ENCODE measurements around the gene GAS7.

Gene GAS7

DNA sequence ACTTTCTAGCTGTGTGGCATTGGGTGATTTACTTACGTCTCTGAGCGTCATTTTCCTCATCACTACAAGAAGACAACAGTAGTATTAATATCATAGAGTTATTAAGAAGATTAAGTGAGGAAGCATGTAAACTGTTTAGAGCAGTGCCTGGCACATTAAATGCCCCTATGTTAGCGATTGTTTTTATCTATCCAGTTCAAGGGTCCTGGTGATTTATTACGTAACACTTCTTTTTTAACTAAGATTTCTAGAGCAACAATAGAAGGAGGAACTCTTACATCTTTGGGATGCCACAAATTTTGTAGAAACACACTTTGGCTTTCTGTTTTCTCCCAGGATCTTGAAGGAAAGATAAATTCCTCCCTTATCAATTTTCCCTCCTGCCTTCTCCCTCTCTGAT is 3.3 kb upstream of the GAS7 start:
- DNase-seq = no peak

DNA sequence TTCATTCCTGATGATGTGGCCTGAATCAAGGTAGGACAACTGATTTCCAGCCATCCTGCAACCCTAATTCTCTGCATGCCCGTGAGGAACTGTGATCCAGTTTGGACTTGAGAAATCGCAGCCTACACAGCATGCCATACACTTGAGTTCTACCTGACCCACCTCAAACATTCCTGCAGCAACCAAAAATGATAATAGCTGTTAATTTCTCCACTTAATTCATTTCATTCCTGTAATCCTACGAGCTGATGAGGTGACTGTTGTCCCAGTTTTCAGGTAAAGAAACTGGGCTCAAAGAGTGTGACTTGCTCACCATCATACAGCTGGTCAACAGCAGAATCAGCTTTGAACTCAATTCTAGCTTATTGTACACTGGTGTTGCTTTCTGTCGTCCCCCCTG is 2.2 kb upstream of the GAS7 start:
- no peak for DNase-seq

GRCh38 chr17:10200016-10200415 is 1.6 kb upstream of the GAS7 start:
- no peak for DNase-seq

GRCh38 chr17:10197721-10198508 is 491 bp downstream of the GAS7 start:
- peak in 3 of 51 donors; percentile 9 to 21 (median 21) for DNase-seq

DNA sequence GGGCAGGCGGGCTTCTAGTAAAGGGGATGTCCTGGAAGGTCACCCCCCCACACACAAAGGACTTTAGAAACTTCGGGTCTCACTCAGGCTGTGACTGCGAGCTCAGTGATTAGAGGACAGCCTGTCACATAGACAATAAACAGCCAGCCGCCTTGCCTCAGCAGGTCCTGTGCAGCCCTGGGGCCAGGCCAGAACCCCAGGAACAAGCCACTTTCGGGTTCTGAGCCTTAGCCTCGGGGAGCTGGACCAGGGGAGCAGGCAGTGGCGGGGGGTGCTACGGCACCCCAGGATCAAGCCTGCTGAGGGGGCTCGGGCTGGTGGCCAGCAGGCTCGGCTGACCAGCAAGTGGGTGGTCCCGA is 1.1 kb downstream of the GAS7 start:
- DNase-seq = peak in 3 of 51 donors; percentile 3 to 19 (median 9)

DNA sequence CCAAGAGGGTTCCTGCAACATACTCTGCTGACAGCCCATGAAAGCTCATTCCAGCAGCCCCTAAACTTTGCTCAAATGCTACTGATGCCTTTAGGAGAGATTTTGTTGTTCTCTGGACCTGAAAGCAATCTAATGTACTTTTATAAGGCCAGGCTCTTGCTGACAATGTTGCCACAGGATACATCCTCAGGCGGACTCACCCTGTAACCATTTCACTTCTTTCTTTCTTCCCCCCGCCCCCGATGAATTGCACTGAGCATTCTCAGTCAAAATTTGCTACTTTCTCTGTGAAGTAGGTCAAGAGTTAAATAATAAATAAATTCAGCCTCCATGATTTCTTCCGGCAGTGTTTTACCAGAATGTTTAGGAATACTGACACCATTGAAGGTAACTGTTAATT is 1.5 kb downstream of the GAS7 start:
- no peak for DNase-seq

DNA sequence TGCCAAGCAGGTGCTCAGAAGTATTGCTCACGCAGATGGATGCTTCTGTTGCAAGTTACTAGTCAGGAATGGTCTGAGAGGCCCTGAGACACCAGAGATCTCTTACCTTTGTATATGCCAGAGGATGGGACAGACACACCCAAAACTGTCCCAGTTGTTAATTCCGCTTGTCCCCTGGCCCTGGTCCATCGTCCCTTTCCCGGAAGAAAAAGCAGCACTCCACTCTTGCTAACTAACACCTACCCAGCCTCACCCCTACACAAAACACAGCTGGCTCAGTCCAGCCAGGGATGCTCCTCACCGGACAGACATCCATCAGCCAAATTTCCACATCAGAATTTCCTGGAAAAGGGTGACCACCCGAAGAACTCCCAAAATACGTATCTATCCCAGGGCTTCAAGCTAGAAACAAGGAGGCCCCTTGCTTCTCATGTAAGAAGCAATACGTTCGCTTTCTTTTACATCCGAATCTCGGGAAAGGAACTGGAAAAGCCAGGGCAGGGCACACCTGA is 2.0 kb downstream of the GAS7 start:
- DNase-seq = no peak

- no peak for DNase-seq
Observed at GRCh38 chr17:10195090-10195805, 3.2 kb downstream of the GAS7 start.

DNA sequence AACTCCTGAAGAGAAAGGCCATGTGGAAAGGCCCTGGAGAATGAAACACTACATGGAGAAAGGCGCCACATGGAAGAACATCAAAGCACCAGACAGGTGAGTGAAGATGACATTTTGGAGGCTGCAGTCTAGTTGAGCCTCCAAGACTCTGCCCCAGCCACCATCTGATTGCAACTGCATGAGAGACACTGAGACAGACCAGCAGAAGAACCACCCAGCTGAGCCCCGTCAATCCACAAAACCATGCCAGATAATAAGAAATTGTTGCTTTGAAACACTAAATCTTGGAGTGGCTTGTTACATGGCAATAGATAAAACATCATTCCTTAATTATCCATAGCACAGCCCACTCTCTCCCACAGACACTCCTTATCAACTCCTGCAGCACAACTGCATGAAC is 4.8 kb downstream of the GAS7 start:
- DNase-seq = no peak

- DNase-seq = no peak
Observed at GRCh38 chr17:10192972-10193371, 5.4 kb downstream of the GAS7 start.

GRCh38 chr17:10192461-10192860 is 5.9 kb downstream of the GAS7 start:
- no peak for DNase-seq

DNA sequence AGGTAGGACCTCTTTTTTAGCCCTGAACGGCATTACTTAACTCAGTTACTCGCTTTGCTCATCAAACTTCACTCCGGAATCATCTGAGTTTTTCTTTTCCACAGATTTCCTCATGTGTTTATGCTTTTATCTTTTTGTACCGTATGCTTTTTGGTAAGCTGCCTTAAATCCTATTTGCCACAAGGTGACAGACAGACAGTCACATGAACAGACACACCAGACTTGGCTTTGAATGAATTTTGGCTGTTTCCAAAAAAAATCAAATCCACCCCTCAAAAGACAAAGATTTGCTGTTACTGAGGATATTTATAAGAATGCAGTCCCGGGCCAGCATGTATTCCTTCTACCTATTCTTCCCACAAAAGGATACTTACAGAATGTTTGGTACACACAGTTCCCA is 10.9 kb downstream of the GAS7 start:
- DNase-seq = no peak

DNA sequence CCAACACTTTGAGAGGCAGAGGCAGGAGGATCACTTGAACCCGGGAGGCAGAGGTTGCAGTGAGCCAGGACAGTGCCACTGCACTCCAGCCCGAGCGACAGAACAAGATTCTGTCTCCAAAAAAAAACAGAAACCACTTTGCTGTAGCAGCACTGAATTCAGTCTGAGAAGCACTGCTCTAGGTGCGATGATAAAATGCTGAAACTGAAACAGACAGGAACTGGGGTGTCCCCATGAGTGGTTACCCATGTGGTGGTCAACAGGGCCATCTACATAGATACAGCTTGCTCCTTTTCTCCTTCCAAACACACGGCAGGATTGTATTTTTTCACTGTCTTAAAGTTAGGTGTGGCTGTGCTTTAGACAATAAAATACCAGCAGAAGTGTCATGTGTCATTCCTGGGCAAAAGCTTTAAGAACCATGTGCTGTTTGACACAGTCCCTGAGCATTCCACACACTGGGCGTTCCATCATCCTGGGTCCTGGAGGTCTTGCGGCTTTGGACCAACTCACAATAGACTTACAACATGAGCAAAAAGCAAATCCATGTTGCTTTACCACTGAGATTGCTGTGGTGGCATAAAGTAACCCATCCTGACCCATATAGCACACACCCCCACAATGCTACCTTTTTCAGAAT is 11.5 kb downstream of the GAS7 start:
- no peak for DNase-seq

DNA sequence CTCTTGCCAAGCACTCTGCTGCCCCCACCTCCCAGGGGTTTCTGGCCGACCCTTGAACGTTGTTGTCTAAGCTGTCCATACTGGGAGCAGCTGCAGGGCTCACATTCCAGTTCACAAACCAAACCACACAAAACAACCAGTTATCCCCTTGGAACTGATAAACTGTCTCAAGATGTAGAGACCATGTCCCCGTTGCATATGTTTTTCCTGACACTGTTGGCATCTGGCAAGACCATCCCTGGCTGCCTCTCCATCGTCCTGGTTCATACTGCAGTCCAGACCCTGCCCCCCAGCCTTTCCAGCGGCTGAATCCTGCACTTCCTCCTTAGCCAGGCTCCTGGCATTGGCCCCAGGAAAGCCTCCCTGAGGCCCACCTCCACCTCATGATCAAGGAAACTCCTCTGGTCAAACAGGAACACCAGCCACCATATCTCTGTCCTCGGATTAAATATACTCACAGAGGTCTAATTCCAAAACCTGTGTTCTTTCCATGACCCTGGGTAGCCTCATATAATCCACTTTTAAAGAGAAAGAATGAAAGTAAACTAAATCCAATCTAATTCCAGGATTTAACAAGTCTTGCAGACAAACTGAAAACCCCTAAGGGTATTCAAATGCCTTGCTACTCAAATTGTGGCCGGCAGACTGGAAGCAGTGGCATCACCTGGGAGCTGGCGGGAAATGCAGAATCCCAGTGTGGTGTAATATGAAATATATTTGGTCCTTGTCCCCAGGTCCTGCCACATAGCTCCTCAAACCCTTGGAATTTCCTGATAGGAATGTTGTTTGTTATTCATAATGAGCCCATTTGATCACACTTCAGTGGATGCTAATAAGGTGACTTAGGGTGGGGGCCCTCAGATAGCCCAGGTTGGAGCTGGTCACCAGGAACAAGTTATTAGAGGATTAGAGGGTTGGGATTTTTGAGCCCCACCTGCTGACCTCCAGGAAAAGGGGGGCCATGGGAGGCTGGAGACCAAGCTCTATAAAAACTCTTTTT is 14.2 kb downstream of the GAS7 start:
- DNase-seq = no peak

- DNase-seq = no peak
Observed at GRCh38 chr17:10182785-10183184, 15.6 kb downstream of the GAS7 start.

DNA sequence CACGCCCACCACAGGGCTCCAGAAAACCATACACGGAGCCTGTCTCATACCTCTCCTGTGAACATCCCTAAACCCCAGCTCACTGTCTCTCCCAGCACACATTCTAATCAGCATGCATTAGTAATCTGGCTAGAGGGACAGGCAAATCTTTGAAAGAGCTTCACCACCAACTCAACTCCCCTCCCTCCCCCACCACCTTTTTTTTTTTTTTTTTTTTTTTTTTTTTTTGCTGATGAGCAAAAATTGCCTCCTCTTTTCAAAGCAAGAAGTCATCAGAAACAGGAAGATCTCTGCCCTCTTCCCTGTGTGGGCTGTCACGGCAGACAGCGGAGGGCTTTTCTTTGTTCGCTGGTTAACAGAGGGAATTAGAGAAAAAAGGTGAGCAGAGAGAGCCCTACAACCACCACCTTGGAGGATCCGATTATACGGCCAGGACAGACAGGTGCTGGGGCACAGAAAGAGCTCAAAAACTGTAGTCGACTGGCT is 19.9 kb downstream of the GAS7 start:
- no peak for DNase-seq

- peak in 11 of 51 donors; percentile 4 to 53 (median 15) for DNase-seq
Observed at GRCh38 chr17:10177913-10178505, 20.4 kb downstream of the GAS7 start.

DNA sequence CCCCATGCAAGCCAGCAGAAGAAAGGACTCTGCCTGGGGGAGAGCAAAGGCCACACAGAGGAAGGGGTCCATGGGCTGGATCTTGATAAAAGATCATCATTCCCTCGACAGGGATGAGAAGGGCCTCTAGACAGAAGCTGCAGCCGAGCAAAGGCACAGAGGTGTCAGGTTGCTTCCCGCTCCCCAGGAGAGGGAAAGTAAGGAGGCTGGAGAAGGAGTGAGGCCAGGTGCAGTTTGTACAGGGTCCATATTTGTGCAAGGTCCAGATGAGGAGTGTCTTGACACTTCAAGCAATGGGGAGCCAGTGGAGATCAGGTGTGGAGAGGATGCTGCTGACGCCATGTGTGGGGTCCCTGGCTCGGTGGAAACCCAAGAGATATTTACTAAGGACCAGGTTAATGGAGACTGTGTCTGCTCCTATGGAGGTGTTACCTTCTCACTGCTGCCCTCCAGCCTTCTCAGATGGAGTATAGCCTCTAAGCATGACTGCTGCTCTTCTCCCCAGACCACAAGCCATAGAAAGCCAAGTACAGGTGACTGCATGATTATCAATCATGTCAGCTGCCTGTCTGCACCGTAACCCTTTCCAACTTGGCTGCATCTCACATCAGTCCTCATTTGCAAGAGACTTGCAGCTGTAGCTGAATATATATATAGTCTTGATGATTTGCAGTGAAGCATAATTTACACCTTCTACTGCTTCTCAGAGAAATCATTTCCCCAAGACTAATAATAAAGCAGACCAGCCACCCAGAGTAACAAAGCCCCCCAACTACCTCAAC is 21.1 kb downstream of the GAS7 start:
- no peak for DNase-seq

GRCh38 chr17:10173913-10174312 is 24.5 kb downstream of the GAS7 start:
- DNase-seq = no peak

- DNase-seq = no peak
Observed at GRCh38 chr17:10172778-10173177, 25.6 kb downstream of the GAS7 start.

Measured in hypothalamus (tissue), 51 donors.